ENCODE results near the gene TMEM212. TPM values are rescaled to one million over a fixed set of nuclear protein-coding genes. Genes with fewer than 3 reads are reported as not detected.
"Not testable (repeated sequence)": the region's sequence is repeated elsewhere in the genome, so short reads cannot be mapped to it uniquely, and the experiment has no call there.

Gene TMEM212
- total RNA-seq, 1 donor from 2014 or later, result not detected

DNA sequence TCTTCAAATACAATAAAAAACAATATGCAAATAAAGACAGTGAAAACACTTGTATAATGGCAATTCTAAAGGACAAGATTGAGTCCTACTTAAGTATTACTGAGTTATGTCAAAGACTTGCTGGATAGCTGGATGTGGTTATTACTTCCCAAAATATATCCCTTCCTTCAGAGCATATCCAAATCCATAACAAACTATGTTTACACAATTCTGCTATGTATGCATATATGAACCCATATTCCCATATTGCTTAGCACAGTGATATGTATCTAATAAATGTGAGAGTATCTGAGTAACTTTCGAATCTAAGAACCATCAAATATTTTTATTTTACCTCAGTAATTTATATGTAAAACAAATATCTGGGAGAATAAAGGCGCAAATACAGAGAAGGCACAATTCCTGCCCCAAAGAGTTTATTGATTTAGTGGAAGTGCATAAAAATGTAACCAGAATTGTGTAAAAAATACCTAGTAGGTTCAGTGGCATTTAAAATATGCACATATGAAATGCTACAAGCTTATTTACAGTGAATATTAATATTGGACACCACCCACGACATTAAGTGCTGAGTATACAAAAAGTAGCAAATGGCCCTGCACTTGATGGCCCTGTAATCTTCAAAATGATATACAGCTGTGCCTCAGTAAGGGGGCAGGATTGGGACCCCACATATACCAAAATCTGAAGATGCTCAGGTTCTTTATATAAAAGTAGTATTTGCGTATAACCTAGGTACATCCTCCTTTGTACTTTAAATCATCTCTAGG lies 37.1 kb downstream of the TMEM212 start:
- DNase-seq (ENCODE audit: extremely low read depth, low read depth, low spot score), result no peak

DNA sequence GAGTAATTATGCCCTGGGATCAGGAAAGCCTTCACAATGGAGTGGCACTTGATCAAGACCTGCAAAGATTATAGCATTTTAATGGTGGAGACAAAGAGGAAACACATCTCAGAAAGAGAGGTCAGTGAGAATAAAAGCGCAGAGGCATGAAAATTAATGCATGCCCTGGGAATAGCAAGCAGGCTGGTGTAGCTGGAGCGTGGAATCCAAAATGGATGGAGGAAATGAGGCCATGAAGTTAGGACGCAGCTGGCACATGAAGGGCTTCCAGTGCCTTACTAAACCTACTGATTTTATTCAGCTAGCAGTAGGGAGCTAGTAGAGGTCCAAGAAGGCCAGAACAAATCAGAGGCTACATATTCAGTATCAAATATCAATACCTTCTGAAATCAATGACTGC lies 38.1 kb downstream of the TMEM212 start:
- no peak for DNase-seq (ENCODE audit: extremely low read depth, low read depth, low spot score)

DNA sequence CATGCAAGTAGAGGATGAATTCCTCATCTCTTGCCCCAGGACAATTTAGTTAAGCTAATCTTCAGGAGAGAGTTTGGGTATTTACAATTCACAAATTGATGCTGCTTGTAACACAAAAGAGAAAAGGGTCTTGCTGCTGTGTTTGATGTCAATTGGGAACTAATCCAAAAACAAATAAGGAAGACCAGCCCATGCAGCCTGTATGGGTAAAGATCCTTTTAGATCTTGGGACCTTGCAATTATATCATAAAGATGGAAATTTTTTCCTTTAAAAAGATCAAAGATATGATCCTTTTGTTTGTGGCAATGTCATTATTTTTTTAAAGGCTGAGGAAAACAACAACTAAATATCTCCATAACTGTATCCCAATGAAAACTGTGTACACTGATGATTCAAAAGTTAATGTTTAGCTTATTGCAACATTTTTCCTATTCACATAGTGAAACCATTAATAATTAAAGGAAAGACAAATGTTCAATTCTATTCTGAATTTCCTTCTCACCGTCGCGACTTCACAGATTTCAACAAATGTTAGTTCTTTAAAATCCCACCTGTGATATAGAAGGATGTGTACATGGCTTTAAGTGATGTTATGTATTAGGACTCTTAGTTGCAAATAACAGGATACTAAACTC lies 40.2 kb downstream of the TMEM212 start:
- DNase-seq (ENCODE audit: extremely low read depth, low read depth, low spot score), result no peak

DNA sequence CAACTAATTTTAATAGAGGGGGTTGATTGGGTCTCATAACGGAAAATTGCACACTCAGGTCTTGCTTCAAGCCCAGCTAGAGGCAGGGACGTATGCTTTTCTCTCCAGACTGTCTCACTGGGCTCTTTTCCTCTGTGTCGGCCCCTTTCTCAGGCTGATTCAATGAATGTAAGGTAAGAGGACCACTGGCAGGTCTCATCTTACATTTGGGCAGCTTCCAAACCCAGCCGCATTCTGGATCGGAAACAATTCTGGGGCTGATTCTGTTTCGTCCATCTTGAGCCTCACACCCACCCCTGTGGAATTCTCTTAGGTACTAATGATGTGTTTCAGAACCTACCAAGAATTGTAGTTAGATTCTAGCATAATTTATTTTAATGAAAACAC lies 40.7 kb downstream of the TMEM212 start:
- DNase-seq (ENCODE audit: extremely low read depth, low read depth, low spot score), result no peak

DNA sequence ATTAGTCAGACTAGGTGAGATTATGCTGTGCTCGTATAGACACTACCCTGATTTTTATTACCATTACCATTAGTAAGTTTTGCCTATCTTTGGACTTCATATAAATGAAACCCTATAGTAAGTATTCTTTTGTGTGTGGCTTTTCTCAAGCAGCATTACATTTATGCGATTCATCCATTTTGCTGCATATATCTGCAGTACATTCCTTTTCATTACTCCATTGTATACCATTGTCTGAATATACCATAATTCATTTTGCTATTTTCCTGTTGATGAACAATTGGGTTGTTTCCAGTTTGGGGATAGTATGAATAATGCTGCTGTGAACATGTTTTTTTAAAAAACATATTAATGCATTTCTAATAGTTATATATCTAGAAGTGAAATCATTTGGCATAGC lies 45.3 kb downstream of the TMEM212 start:
- no peak for DNase-seq (ENCODE audit: extremely low read depth, low read depth, low spot score)

DNA sequence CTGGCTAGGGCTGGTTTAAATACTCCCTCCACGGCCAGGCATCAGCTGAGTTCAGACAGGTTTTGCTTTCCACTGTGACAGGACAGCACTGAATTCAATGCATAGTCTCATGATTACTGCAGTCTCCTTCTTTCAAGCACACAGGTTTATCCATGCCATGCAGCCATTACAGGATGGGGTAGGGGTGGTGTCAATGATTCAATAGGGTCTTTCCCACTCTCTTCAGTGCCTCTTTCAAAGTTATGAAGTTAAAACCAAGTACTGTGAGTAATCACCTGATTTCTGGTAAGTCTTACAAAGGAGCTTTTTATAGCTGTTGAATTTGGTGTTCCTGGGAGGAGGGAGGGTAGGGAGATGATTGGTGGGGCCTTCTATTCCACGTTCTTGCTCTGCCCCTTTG lies 47.2 kb downstream of the TMEM212 start:
- no peak for DNase-seq (ENCODE audit: extremely low read depth, low read depth, low spot score)

DNA sequence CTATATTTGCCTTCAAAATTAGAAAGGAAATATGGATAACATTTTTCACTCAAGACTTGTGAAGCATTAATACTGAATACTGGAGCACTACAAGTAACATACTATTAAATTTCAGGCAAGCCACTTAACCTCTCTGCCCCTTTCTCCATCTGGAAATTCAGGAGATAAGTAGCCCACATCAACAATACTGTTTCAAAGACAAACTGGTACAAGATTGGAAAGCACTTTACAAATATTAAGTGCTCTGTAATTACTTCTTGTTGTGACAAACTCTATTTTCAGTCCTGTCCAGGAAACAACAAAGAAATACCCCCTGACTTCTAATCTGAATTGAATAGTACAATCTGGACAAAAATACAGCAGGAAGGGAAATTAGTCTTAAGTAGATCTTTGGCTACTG lies 49.3 kb downstream of the TMEM212 start:
- no peak for DNase-seq (ENCODE audit: extremely low read depth, low read depth, low spot score)

DNA sequence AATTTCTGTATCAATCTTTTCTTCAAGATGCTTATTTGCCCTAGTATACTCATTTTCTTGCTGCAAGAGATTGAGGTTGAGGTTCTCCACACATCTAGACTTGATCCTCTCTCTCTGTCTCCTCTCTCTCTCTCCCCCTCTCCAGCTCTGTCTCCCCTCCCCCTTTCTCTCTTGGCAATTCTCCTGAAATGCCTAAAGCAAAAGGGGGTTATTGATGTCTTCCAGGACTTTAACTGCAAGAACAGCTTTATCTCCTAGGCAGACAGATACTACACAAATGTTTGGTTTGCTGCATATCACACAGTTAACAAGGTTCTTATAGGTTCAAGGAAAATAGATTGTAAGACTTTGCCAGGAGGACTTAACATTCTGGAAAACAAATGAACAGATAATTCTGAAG lies 52.1 kb downstream of the TMEM212 start:
- no peak for DNase-seq (ENCODE audit: extremely low read depth, low read depth, low spot score)

DNA sequence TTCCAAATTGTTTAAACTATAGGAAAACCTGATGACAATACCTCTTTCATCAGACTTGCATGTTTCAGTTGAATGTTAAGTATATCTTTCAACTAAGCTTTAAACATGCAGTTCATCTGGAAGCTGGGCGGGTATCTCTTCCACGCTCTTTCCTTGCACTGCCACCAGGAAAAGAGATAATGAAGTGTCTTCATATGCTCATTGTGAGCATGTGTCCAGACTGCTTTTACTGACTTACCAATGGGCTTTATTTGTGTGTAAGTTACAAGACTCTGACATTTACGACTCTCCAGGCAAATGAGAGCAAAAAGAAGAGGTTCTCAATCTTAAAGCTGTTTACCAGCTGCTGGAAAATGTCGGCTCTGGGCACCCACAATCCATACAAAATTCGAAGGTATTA lies 52.8 kb downstream of the TMEM212 start:
- no peak for DNase-seq (ENCODE audit: extremely low read depth, low read depth, low spot score)

DNA sequence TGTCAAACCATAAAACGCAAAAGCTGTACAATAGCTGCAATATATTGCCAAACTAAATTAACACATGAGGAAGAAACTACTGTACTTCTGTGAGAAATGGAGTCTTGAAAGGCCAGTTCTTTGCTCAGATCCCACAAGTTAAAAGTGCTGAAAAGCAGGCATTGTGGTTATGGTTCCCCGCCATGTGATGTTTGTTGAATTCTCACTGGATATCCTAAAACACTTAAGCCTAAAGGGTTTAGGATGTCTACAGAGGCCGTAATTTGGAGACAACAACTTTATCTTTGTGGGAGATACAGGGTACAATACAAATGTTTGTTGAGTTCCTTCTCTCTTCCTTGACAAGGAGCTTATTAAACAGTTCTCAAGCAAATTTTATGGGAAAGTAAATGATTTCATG lies 53.2 kb downstream of the TMEM212 start:
- no peak for DNase-seq (ENCODE audit: extremely low read depth, low read depth, low spot score)

DNA sequence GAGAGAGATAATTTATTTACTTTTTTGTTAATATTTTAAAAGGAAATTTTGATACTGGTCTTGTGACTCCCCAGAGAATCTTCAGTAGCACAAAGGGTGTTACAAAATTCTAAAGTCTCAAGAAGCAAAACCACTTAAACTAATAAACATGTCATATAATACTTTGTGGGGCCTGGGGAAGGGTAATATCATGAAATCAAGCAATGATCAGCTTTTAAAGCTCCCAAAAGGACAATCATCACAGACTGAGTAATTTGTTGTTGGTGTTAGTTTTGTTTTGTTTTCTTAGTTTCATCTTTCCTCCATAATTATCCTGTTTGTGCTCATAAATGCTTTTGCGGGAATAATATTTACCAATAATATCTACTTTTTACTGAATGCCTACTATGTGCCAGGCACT lies 55.0 kb downstream of the TMEM212 start:
- no peak for DNase-seq (ENCODE audit: extremely low read depth, low read depth, low spot score)

DNA sequence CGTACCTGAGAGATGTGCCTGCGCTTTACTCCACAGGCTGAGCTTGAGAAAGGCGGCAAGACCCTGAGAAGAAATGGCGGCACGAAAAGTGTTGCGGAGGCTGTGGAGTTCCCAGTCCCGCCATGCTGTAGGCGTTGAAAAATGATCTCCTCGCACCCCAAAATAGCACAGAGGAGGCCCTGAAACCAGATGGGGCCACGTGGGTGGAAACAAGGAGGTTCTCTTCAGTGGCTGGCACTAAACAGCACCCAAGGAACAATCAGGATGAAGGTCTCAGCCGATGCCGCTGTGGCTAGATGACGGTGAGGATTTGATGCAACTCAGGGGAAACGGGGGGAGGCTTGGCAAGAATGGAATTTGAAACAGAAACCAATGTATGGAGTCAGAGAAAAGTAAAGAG lies 57.3 kb downstream of the TMEM212 start:
- DNase-seq (ENCODE audit: extremely low read depth, low read depth, low spot score), result no peak

DNA sequence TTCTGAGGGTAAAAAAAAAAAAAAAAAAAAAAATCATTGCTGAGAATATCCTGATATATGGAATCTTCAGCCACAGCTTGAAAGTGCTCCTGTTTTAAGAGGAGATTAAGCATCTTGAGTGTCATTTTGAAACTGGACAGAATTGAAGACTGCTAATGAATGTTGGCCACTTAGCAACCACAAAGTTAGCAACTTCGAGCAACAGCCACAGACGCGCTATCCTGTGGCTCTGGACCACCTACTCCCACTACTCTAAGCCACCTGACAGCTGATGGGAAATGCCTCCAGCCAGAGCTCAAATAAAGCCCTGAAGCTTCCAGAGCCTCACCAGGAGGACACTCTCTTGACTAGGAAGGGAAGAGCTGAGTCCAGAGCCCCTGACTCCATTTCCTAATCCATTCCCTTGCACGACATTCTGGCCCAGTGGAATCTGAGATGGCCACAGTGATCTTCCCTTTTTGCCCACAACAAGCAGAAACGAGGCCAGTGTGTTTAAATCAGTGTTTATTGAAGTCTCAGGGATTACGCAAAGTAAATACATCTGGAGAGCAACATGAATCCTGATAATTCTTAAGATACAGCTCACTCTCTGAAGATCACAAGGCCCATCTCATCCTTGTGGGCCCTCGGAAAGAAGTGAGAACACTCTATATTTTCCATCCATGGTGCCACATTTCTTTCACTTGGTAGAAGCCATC lies 58.6 kb downstream of the TMEM212 start:
- no peak for DNase-seq (ENCODE audit: extremely low read depth, low read depth, low spot score)

DNA sequence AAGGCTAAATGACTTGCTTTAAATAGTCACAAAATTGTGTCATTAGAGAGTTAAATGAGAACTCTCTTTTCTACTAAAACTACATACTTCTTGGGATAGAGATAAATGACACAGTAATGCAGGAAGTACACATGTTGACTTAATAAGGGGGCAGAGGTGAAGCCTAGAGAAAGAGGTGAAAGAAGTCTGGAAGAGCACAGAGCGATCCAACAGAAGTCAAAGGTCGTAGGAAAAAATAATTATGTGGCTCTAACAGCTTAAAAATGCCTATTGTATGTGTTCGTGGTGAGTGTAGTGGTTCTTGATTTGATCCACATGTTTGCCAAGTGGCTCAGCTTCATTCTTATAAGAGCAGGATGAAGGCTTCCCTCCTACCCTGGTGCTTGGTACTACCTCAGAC lies 61.7 kb downstream of the TMEM212 start:
- no peak for DNase-seq (ENCODE audit: extremely low read depth, low read depth, low spot score)

DNA sequence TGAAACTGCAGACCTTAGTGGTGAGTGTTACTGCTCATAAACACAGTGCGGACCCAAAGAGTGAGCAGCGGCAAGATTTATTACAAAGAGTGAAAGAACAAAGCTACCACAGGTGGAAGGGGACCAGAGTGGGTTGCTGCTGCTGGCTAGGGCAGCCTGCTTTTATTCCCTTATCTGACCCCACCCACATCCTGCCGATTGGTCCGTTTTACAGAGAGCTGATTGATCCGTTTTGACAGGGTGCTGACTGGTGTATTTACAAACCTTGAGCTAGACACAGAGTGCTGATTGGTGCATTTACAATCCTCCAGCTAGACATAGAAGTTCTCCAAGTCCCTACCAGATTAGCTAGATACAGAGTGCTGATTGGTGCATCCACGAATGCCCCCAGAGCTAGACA lies 63.4 kb downstream of the TMEM212 start:
- not testable (repeated sequence) for DNase-seq (ENCODE audit: extremely low read depth, low read depth, low spot score)

DNA sequence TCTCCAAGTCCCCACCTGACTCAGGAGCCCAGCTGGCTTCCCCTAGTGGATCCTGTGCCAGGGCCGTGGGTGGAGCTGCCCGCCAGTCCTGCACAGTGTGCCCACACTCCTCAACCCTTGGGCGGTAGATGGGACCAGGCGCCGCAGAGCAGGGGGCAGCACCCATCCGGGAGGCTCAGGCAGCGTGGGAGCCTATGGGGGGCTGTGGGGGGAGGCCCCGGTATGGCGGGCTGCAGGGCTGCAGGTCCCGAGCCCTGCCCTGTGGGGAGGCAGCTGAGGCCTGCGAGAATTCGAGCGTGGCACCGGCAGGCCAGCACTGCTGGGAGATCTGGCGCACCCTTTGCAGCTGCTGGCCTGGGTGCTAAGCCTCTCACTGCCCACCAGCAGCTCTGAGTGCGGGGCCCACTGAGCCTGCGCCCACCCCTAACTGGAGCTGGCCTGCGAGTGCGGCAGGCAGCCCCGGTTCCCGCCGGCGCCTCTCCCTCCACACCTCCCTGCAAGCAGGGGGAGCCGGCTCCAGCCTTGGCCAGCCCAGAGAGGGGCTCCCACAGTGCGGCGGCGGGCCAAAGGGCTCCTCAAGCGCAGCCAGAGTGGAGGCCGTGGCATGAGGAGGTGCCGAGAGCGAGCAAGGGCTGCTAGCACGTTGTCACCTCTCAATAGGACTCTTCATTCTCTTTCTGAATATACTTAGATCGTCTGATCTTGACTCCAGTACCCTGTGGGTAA lies 64.0 kb downstream of the TMEM212 start:
- DNase-seq (ENCODE audit: extremely low read depth, low read depth, low spot score), result no peak

DNA sequence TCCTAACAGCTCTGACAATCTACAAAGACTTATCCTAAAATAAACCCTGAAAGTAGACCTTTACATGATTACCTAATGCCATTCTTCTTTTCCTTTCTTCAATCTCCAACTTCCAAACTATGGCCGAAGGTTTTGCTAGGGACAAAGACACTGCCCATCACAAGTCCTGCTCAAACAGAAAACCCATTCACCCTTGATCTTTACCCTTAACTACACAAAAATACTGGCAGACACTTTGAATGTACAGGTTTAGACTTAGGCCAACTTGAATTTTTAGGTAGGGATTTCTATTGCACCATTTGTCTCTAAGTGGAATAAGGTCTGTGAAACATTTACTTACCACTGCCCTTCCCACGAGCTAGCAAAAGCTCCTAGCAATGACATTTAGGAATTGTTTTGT lies 64.6 kb downstream of the TMEM212 start:
- DNase-seq (ENCODE audit: extremely low read depth, low read depth, low spot score), result no peak

DNA sequence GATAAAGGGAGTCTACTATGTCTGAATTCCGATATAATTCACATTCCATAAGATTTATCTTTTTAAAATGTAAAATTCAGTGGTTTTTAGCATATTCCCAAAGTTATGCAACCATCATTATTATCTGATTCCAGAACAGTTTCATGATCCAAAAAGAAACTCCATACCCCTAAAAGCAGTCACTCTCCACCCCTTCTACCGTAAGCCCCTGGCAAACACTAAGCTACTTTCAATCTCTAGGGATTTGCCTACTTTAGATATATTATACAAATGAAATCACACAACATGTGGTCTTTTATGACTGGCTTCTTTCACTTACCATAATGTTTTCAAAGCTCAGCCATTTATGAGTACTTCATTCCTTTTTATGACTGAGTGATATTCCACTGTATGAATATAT lies 65.6 kb downstream of the TMEM212 start:
- DNase-seq (ENCODE audit: extremely low read depth, low read depth, low spot score), result no peak

All from glomerular endothelial cell (primary cell).